Ishikawa (cell line): ENCODE results near the gene MBOAT7.

Experiments used
- CEBPB ChIP-seq: IDR thresholded peaks from 2 replicates; pipeline ENCODE4 v1.6.1; 2012
- CREB1 ChIP-seq: IDR thresholded peaks from 2 replicates; pipeline ENCODE4 v1.6.1; 2012; ENCODE audit warnings: low read depth
- EP300 ChIP-seq: IDR thresholded peaks from 2 replicates; pipeline ENCODE4 v1.6.1; 2012; ENCODE audit warnings: borderline replicate concordance
- FOXM1 ChIP-seq: IDR thresholded peaks from 2 replicates; pipeline ENCODE4 v1.6.1; 2012; ENCODE audit warnings: low read depth, borderline replicate concordance
- NFIC ChIP-seq: IDR thresholded peaks from 2 replicates; pipeline ENCODE4 v1.6.1; 2012
- RAD21 ChIP-seq: IDR thresholded peaks from 2 replicates; pipeline ENCODE4 v1.6.1; 2012; ENCODE audit warnings: low read depth
- TAF1 ChIP-seq: IDR thresholded peaks from 2 replicates; pipeline ENCODE4 v1.6.1; 2012; ENCODE audit warnings: low read depth, mild to moderate bottlenecking
- TCF12 ChIP-seq: IDR thresholded peaks from 2 replicates; pipeline ENCODE4 v1.6.1; 2012; ENCODE audit warnings: low read depth
- YY1 ChIP-seq: IDR thresholded peaks from 2 replicates; pipeline ENCODE4 v1.6.1; 2012; ENCODE audit warnings: low read depth
- ZBTB7A ChIP-seq: IDR thresholded peaks from 2 replicates; pipeline ENCODE4 v1.6.1; 2012; ENCODE audit warnings: low read depth
- TF ChIP-seq, protein P1 (sequence below): IDR thresholded peaks from 2 replicates; pipeline ENCODE4 v1.6.1; 2012; ENCODE audit warnings: low read depth, mild to moderate bottlenecking
- TF ChIP-seq, protein P2 (sequence below): IDR thresholded peaks from 2 replicates; pipeline ENCODE4 v1.6.1; 2012

DNA sequence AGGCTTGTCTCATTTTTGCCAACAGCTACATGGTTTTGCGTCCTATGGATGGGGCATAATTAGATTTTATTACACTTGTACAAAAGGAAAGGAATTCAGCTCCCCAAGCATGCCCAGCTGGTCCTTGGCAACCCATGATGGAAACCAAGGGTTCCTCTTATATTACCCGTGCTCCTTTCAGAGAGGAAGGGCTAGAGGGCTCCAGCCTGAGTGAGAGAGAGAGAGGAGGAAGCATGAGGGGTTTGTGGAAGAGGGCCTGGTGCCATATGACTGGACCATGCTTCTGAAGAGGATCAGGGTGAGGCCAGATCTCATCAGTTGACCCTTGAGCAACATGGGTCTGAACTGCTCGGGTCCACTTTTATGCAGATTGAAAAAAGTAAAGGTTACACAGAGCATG is 7.7 kb upstream of the MBOAT7 start:
- no peak for TF ChIP-seq FOXM1
- TF ChIP-seq EP300, result no peak
- TF ChIP-seq RAD21, result no peak
- no peak for TF ChIP-seq CEBPB
- no peak for TF ChIP-seq TCF12
- no peak for TF ChIP-seq YY1
- TF ChIP-seq, protein P1, sequence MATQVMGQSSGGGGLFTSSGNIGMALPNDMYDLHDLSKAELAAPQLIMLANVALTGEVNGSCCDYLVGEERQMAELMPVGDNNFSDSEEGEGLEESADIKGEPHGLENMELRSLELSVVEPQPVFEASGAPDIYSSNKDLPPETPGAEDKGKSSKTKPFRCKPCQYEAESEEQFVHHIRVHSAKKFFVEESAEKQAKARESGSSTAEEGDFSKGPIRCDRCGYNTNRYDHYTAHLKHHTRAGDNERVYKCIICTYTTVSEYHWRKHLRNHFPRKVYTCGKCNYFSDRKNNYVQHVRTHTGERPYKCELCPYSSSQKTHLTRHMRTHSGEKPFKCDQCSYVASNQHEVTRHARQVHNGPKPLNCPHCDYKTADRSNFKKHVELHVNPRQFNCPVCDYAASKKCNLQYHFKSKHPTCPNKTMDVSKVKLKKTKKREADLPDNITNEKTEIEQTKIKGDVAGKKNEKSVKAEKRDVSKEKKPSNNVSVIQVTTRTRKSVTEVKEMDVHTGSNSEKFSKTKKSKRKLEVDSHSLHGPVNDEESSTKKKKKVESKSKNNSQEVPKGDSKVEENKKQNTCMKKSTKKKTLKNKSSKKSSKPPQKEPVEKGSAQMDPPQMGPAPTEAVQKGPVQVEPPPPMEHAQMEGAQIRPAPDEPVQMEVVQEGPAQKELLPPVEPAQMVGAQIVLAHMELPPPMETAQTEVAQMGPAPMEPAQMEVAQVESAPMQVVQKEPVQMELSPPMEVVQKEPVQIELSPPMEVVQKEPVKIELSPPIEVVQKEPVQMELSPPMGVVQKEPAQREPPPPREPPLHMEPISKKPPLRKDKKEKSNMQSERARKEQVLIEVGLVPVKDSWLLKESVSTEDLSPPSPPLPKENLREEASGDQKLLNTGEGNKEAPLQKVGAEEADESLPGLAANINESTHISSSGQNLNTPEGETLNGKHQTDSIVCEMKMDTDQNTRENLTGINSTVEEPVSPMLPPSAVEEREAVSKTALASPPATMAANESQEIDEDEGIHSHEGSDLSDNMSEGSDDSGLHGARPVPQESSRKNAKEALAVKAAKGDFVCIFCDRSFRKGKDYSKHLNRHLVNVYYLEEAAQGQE, result no peak
- TF ChIP-seq, protein P2, sequence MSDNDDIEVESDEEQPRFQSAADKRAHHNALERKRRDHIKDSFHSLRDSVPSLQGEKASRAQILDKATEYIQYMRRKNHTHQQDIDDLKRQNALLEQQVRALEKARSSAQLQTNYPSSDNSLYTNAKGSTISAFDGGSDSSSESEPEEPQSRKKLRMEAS, result no peak
- no peak for TF ChIP-seq TAF1
- no peak for TF ChIP-seq NFIC
- no peak for TF ChIP-seq ZBTB7A
- TF ChIP-seq CREB1, result no peak
